ENCODE data around the gene SLC2A10.

SLC2A10 gene

GRCh38 chr20:46723039-46723438 is 13.6 kb downstream of the SLC2A10 start:
- FAIRE-seq: no peak
- DNase-seq (ENCODE audit: extremely low spot score, insufficient read length, low read depth): no peak

DNA sequence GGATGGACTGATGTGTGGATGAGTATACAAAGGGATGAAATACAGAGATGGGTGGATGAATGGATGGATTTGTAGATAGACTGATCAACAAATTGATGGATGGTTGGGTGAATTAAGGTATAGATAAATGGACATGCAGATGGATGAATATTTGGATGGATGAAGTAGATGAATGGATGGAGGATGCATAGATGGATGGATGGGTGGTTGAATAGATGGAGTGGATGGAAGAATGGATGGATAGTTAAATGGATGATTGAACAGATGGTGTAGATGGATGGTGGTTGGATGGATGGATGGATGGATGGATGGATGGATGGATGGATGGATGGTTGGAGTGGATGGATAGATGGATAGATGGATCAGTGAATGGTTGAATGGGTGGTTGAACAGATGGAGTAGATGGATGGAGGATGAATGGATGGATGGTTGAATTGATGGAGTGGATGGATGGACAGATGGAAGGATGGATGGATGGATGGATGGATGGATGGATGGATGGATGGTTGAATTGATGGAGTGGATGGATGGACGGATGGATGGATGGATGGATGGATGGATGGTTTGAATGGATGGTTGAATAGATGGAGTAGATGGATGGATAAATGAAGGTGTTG is 15.0 kb downstream of the SLC2A10 start:
- DNase-seq (ENCODE audit: extremely low spot score, insufficient read length, low read depth) (no peak), FAIRE-seq (no peak)

- no peak for FAIRE-seq
- DNase-seq (ENCODE audit: extremely low spot score, insufficient read length, low read depth): no peak
Observed at GRCh38 chr20:46725186-46726165, 16.0 kb downstream of the SLC2A10 start.

GRCh38 chr20:46731770-46732169 is 22.3 kb downstream of the SLC2A10 start:
- FAIRE-seq (no peak), DNase-seq (ENCODE audit: extremely low spot score, insufficient read length, low read depth) (no peak)

- FAIRE-seq: no peak
- no peak for DNase-seq (ENCODE audit: extremely low spot score, insufficient read length, low read depth)
Observed at GRCh38 chr20:46735436-46735835, 26.0 kb downstream of the SLC2A10 start.

GRCh38 chr20:46739431-46740213 is 30.2 kb downstream of the SLC2A10 start:
- no peak for DNase-seq (ENCODE audit: extremely low spot score, insufficient read length, low read depth)

DNA sequence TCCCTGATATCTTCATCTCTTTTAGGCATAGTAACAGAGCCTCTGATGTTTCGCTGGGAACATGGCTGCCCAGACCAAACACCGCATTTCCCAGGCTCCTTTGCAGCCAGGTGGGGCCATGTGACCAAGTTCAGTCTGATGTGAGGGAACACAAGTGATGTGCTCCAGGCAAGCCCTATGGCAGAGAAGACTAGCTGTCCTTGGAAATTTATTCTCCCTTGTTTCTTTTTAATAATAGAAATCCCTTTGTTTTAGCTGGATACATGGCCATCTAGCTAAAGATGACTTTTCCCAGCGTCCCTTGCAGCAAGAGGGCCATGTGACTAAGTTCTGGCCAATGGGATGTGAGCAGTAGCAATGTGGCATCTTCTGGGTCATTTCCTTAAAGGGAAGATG is 30.8 kb downstream of the SLC2A10 start:
- no peak for FAIRE-seq

More at GRCh38 chr20:46739431-46740213, 30.2 kb downstream of the SLC2A10 start:
- FAIRE-seq: no peak

DNA sequence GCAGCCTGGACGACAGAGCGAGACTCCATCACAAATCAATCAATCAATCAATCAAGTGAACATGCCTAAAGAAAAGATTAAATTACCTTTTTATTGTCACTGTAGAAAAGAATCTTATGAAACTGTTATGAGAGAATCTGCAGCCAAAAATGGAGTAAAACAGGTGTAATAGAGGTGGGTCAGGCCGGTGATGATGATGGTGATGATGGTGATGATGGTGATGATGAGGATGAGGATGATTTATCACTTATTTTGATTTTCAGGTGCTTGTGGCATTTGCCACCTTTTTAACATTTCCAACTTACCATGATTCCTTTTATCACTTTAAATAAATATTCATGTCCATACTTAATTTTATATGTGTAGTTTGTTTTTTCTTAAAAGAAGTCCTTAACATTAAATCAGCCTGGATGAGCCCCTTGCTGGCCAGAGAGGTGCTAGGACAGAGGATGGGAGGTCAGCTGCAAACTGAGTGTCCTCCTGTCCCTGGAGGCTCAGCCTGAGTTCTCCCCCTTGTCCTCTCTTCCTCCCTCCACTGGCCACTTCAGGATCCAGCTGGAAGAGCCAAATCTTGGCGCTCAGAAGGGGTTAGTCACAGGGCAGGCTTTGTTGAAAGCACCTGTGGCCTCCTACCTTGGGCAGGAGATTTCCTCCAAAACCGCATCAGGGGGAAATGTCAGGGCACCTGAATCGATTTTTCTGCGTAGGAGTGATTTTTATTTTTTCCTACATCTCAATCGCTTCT is 32.6 kb downstream of the SLC2A10 start:
- DNase-seq (ENCODE audit: extremely low spot score, insufficient read length, low read depth) (no peak), FAIRE-seq (no peak)

More for the DNA sequence above, 30.8 kb downstream of the SLC2A10 start:
- no peak for DNase-seq (ENCODE audit: extremely low spot score, insufficient read length, low read depth)

GRCh38 chr20:46742669-46743045 is 33.2 kb downstream of the SLC2A10 start:
- DNase-seq (ENCODE audit: extremely low spot score, insufficient read length, low read depth): no peak
- FAIRE-seq: no peak

DNA sequence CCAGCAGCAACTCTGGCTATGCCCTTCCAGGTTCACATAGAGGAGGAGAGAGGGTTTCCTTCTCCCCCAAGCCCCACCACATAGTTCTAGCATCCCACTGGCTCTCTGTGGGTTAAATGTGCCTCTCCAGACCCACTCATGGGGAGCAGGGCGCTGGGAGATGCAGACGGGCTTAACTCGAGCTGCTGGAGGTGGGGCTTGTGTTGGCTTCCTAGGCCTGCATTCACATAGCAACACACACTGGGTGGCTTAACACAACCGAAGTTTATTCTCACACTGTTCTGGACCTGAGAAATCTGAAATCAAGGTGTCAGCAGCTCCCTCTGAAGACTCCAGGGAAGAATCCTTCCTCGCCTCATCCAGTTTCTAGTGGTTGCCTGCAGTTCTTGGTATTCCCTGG is 33.6 kb downstream of the SLC2A10 start:
- no peak for DNase-seq (ENCODE audit: extremely low spot score, insufficient read length, low read depth)
- FAIRE-seq: no peak

GRCh38 chr20:46746956-46747526 is 37.6 kb downstream of the SLC2A10 start:
- no peak for FAIRE-seq

GRCh38 chr20:46749147-46749546 is 39.7 kb downstream of the SLC2A10 start:
- no peak for FAIRE-seq

More at GRCh38 chr20:46746956-46747526, 37.6 kb downstream of the SLC2A10 start:
- DNase-seq (ENCODE audit: extremely low spot score, insufficient read length, low read depth): no peak

GRCh38 chr20:46751856-46752255 is 42.4 kb downstream of the SLC2A10 start:
- no peak for DNase-seq (ENCODE audit: extremely low spot score, insufficient read length, low read depth)
- FAIRE-seq: no peak

More at GRCh38 chr20:46749147-46749546, 39.7 kb downstream of the SLC2A10 start:
- no peak for DNase-seq (ENCODE audit: extremely low spot score, insufficient read length, low read depth)

- no peak for FAIRE-seq
- peak; percentile 14 for DNase-seq (ENCODE audit: extremely low spot score, insufficient read length, low read depth)
Observed at GRCh38 chr20:46752728-46753127, 43.3 kb downstream of the SLC2A10 start.

- FAIRE-seq (no peak), DNase-seq (ENCODE audit: extremely low spot score, insufficient read length, low read depth) (no peak)
Observed at GRCh38 chr20:46755483-46756413, 46.3 kb downstream of the SLC2A10 start.

DNA sequence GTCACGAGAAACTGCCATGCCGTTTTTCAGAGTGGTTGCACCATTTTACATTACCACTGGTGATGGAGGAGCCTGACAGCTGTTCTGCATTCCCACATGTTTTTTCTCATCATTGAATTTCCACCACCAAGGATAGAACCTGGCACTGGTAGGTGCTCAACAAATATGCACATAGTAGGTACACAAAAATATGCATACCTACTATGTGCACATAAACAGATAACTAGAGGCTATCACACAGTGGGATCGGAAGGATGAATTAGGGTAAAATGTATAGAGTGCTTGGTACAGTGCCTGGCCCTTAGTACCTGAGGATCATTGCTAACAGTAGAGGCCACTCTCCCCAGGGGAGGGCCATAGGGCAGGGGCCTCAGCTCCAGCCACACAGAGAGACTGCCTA is 47.0 kb downstream of the SLC2A10 start:
- no peak for FAIRE-seq
- no peak for DNase-seq (ENCODE audit: extremely low spot score, insufficient read length, low read depth)

- no peak for DNase-seq (ENCODE audit: extremely low spot score, insufficient read length, low read depth)
- no peak for FAIRE-seq
Observed at GRCh38 chr20:46757135-46757534, 47.7 kb downstream of the SLC2A10 start.

All from GM18507 (cell line).